ENCODE results near the gene SELPLG.

- TF ChIP-seq POLR2A (IDR thresholded peaks at IDR 0.05), result no peak
- TF ChIP-seq, protein P1, sequence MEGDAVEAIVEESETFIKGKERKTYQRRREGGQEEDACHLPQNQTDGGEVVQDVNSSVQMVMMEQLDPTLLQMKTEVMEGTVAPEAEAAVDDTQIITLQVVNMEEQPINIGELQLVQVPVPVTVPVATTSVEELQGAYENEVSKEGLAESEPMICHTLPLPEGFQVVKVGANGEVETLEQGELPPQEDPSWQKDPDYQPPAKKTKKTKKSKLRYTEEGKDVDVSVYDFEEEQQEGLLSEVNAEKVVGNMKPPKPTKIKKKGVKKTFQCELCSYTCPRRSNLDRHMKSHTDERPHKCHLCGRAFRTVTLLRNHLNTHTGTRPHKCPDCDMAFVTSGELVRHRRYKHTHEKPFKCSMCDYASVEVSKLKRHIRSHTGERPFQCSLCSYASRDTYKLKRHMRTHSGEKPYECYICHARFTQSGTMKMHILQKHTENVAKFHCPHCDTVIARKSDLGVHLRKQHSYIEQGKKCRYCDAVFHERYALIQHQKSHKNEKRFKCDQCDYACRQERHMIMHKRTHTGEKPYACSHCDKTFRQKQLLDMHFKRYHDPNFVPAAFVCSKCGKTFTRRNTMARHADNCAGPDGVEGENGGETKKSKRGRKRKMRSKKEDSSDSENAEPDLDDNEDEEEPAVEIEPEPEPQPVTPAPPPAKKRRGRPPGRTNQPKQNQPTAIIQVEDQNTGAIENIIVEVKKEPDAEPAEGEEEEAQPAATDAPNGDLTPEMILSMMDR (IDR thresholded peaks at IDR 0.05), result no peak
These were observed 9.4 kb upstream of the SELPLG start for GRCh38 chr12:108642899-108643654.
